ENCODE results near the gene HFE. TPM values are rescaled to one million over a fixed set of nuclear protein-coding genes. Genes with fewer than 3 reads are reported as not detected.

Gene HFE
- total and polyA plus RNA-seq, 2 of the 13 experiments (the other 11 are each of a cell fraction or from before 2014, with no cell fraction given): 3.7 to 6.3 TPM

DNA sequence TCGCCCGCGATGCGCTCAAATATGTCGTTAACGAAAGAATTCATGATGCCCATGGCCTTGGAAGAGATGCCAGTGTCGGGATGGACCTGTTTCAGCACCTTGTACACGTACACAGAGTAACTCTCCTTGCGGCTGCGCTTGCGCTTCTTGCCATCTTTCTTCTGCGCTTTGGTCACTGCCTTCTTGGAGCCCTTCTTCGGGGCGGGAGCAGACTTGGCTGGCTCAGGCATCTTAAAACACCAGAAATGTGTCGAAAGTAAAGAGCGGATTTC, 36.4 kb downstream of the HFE start:
- DNase-seq (ENCODE audit: low spot score) (no peak), FAIRE-seq (no peak), ATAC-seq (peak; percentile 18)
- Histone ChIP-seq H3K9ac (ENCODE audit: insufficient read depth, low read depth, low read length) (peak overlapping the region; percentile 92), H3K27me3 (ENCODE audit: control insufficient read depth in 1 of 2, insufficient read depth in 2 of 2, low read length in 2 of 2) (no peaks in the 10 kb centered on the region; a peak in 2 of 5 replicates), H3K4me2 (ENCODE audit: low read depth, low read length) (peak overlapping the region; percentile 82), H3K4me1 (ENCODE audit: insufficient read depth, low read length) (peaks cover 60% of the 10 kb centered on the region), H2AFZ (ENCODE audit: low read length) (no peak overlapping the region), H3K36me3 (replicated peaks in 1 of 2; ENCODE audit: control insufficient read depth in 1 of 2, insufficient read depth in 2 of 2, low read length in 2 of 2) (peaks cover 0 to 8% of the 10 kb centered on the region in 2 experiments; a peak in 3 of 5 replicates), H3K9me3 (ENCODE audit: low read length) (no peaks in the 10 kb centered on the region), H3K79me2 (ENCODE audit: insufficient read depth, low read length) (peaks cover 40% of the 10 kb centered on the region), H3K4me3 (replicated peaks in 1 of 3; ENCODE audit: insufficient read depth in 1 of 3, low read depth in 2 of 3, low read length in 3 of 3) (peak overlapping the region; percentile 73 to 99 (median 83)), H3K27ac (ENCODE audit: extremely low read length, insufficient read depth, low read length) (peak overlapping the region; percentile 93), H4K20me1 (ENCODE audit: insufficient read depth, low read length) (peaks cover 20% of the 10 kb centered on the region)
- intact Hi-C loops (cut with micrococcal nuclease; ENCODE audit: unreplicated experiment): loop anchor here (1.0 to 5.0 kb wide), 4 partner anchors 19 to 1714 kb away; a partner anchor contains a TSS
- 0% methylated on average over 16 of the region's 16 CpGs for WGBS (ENCODE audit: low lambda C conversion rate)
- in situ Hi-C loops (cut with HindIII; ENCODE audit: extremely low pct_ligation_motif_present, low pct_unique_long_range_greater_than_20kb): loop anchor here (5.0 kb wide), 2 partner anchors 34 to 74 kb away; a partner anchor contains a TSS
- CTCF ChIA-PET (ENCODE audit: low intra/inter-chr PET ratio, low total read pairs): no interaction called here
- BruUV-seq (replicated peaks): no TSS peak
- POLR2A ChIA-PET: interaction anchor here (0.6 to 6.4 kb wide), 54 partner anchors 8 to 1769 kb away, joined by 3 to 621 read pairs (median 6); partner anchors contain the start of genes HFE, HMGN4 and ZNF184
- TF ChIP-seq, protein P1, sequence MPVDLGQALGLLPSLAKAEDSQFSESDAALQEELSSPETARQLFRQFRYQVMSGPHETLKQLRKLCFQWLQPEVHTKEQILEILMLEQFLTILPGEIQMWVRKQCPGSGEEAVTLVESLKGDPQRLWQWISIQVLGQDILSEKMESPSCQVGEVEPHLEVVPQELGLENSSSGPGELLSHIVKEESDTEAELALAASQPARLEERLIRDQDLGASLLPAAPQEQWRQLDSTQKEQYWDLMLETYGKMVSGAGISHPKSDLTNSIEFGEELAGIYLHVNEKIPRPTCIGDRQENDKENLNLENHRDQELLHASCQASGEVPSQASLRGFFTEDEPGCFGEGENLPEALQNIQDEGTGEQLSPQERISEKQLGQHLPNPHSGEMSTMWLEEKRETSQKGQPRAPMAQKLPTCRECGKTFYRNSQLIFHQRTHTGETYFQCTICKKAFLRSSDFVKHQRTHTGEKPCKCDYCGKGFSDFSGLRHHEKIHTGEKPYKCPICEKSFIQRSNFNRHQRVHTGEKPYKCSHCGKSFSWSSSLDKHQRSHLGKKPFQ (CRISPR knock-in tag; IDR thresholded peaks at IDR 0.05; ENCODE audit: insufficient replicate concordance): no peak
- TF ChIP-seq BORCS8-MEF2B (CRISPR knock-in tag; IDR thresholded peaks at IDR 0.05): peak; percentile 27; the same call in 1 of the 2 replicates
- no peak for TF ChIP-seq ZMYM3 (CRISPR knock-in tag; IDR thresholded peaks at IDR 0.05)
- 0 out of 2 replicates have a peak, but pooled peaks have one; percentile 1 for TF ChIP-seq ZNF224 (CRISPR knock-in tag; IDR thresholded peaks at IDR 0.05)
- TF ChIP-seq ZNF235 (CRISPR knock-in tag; IDR thresholded peaks at IDR 0.05; ENCODE audit: borderline replicate concordance): no peak; the same call in 1 of the 2 replicates
- no peak for TF ChIP-seq ZFP36L2 (CRISPR knock-in tag; IDR thresholded peaks at IDR 0.05)
- TF ChIP-seq ZNF747 (CRISPR knock-in tag; IDR thresholded peaks at IDR 0.05; ENCODE audit: borderline replicate concordance): peak; percentile 79; the same call in 1 of the 2 replicates
- TF ChIP-seq EP300 (IDR thresholded peaks at IDR 0.05; ENCODE audit: low read depth in 2 of 2, low read length in 2 of 2): no peak
- peak; percentile 60; the same call in 1 of the 2 replicates for TF ChIP-seq EP300 (CRISPR knock-in tag; IDR thresholded peaks at IDR 0.05; ENCODE audit: borderline replicate concordance)
- TF ChIP-seq, protein P2, sequence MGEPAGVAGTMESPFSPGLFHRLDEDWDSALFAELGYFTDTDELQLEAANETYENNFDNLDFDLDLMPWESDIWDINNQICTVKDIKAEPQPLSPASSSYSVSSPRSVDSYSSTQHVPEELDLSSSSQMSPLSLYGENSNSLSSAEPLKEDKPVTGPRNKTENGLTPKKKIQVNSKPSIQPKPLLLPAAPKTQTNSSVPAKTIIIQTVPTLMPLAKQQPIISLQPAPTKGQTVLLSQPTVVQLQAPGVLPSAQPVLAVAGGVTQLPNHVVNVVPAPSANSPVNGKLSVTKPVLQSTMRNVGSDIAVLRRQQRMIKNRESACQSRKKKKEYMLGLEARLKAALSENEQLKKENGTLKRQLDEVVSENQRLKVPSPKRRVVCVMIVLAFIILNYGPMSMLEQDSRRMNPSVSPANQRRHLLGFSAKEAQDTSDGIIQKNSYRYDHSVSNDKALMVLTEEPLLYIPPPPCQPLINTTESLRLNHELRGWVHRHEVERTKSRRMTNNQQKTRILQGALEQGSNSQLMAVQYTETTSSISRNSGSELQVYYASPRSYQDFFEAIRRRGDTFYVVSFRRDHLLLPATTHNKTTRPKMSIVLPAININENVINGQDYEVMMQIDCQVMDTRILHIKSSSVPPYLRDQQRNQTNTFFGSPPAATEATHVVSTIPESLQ (CRISPR knock-in tag; conservative IDR thresholded peaks at IDR 0.05): no peak
- 0 out of 2 replicates have a peak, but pooled peaks have one; percentile 19 for TF ChIP-seq KLF6 (CRISPR knock-in tag; IDR thresholded peaks at IDR 0.05)
- TF ChIP-seq, protein P3, sequence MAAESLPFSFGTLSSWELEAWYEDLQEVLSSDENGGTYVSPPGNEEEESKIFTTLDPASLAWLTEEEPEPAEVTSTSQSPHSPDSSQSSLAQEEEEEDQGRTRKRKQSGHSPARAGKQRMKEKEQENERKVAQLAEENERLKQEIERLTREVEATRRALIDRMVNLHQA (CRISPR knock-in tag; IDR thresholded peaks at IDR 0.05): no peak; the same call in 1 of the 2 replicates
- peak; percentile 30 for TF ChIP-seq RFXAP (CRISPR knock-in tag; IDR thresholded peaks at IDR 0.05; ENCODE audit: borderline replicate concordance)
- TF ChIP-seq, protein P4, sequence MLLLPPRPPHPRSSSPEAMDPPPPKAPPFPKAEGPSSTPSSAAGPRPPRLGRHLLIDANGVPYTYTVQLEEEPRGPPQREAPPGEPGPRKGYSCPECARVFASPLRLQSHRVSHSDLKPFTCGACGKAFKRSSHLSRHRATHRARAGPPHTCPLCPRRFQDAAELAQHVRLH (CRISPR knock-in tag; IDR thresholded peaks at IDR 0.05; ENCODE audit: borderline replicate concordance, low read depth): peak; percentile 9; the same call in 1 of the 2 replicates
- TF ChIP-seq NR1H2 (CRISPR knock-in tag; IDR thresholded peaks at IDR 0.05; ENCODE audit: borderline replicate concordance, low read depth): 0 out of 2 replicates have a peak, but pooled peaks have one; percentile 76
- 0 out of 2 replicates have a peak, but pooled peaks have one; percentile 60 for TF ChIP-seq PITX1 (CRISPR knock-in tag; IDR thresholded peaks at IDR 0.05)
- TF ChIP-seq, protein P5, sequence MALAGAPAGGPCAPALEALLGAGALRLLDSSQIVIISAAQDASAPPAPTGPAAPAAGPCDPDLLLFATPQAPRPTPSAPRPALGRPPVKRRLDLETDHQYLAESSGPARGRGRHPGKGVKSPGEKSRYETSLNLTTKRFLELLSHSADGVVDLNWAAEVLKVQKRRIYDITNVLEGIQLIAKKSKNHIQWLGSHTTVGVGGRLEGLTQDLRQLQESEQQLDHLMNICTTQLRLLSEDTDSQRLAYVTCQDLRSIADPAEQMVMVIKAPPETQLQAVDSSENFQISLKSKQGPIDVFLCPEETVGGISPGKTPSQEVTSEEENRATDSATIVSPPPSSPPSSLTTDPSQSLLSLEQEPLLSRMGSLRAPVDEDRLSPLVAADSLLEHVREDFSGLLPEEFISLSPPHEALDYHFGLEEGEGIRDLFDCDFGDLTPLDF (CRISPR knock-in tag; IDR thresholded peaks at IDR 0.05): peak; percentile 29; the same call in 1 of the 2 replicates
- TF ChIP-seq SOX13 (IDR thresholded peaks at IDR 0.05): 0 out of 2 replicates have a peak, but pooled peaks have one; percentile 61
- TF ChIP-seq SOX13 (CRISPR knock-in tag; conservative IDR thresholded peaks at IDR 0.05 in 1 of 2, IDR thresholded peaks at IDR 0.05 in 1 of 2): no peak
- TF ChIP-seq ZNF850 (CRISPR knock-in tag; conservative IDR thresholded peaks at IDR 0.05): no peak; the same call in 1 of the 2 replicates
